IMR-90 (cell line): ENCODE measurements around the gene SPP2. TPM values are rescaled to one million over a fixed set of nuclear protein-coding genes. Genes with fewer than 3 reads are reported as not detected.

Experiments
- ATAC-seq: fragments of 200-7000 bp; cut with Tn5 transposase; 2 replicates; pipeline ENCODE4 v1.9.1; 2020; ENCODE audit warnings: low read depth, mild to moderate bottlenecking, moderate library complexity
- BruUV-seq: library from RNA; stranded (reverse); fragments of 400-500 nt; replicated peaks from 2 replicates; lab custom pipeline; 2021; lab: Mats Ljungman, UMichigan
- CTCF ChIA-PET: fragments of 300-600 bp; formaldehyde crosslinking; extraction: SDS; loops from one replicate; lab custom pipeline; 2021; ENCODE audit warnings: antibody characterized with exemption; lab: Yijun Ruan, JAX
- POLR2A ChIA-PET: fragments of 300-600 bp; sonication (Branson Sonifier 250); formaldehyde crosslinking; loops from one replicate; lab custom pipeline; 2022; ENCODE audit warnings: antibody characterized with exemption; ENCODE audit not compliant: unreplicated experiment; lab: Charles Lee
- DNase-seq: peaks from one replicate; pipeline ENCODE4 v3.0.0; 2013
- H2AFZ ChIP-seq: replicated peaks from 2 replicates; pipeline ENCODE3; 2013; ENCODE audit warnings: low read length, mild to moderate bottlenecking; ENCODE audit not compliant: poor library complexity
- H2AK5ac ChIP-seq: 2 replicates; pipeline ENCODE4 v1.6.1; 2013; ENCODE audit warnings: low read depth, low read length, inconsistent platforms
- H2AK9ac ChIP-seq: replicated peaks from 2 replicates; pipeline ENCODE3; 2013; ENCODE audit warnings: mild to moderate bottlenecking, low read depth, low read length, moderate library complexity; ENCODE audit not compliant: poor library complexity
- H2BK120ac ChIP-seq: 2 replicates; pipeline ENCODE4 v1.6.1; 2013; ENCODE audit warnings: low read depth, low read length, inconsistent platforms
- H2BK15ac ChIP-seq: 3 replicates; pipeline ENCODE4 v1.6.1; 2013; ENCODE audit warnings: low read depth, low read length, inconsistent platforms
- H2BK20ac ChIP-seq: 2 replicates; pipeline ENCODE4 v1.6.1; 2013; ENCODE audit warnings: low read depth, mild to moderate bottlenecking, inconsistent platforms, low read length, moderate library complexity
- H2BK5ac ChIP-seq: 2 replicates; pipeline ENCODE4 v1.6.1; 2013; ENCODE audit warnings: mild to moderate bottlenecking, low read depth, low read length, inconsistent platforms; ENCODE audit not compliant: poor library complexity, severe bottlenecking
- H3K14ac ChIP-seq: replicated peaks from 2 replicates; pipeline ENCODE4 v1.6.1; 2013; ENCODE audit warnings: low read depth, low read length, inconsistent platforms
- H3K18ac ChIP-seq: 2 replicates; pipeline ENCODE4 v1.6.1; 2013; ENCODE audit warnings: low read depth, low read length, control low read depth
- H3K23ac ChIP-seq: 2 replicates; pipeline ENCODE4 v1.6.1; 2013; ENCODE audit warnings: low read depth, low read length, inconsistent platforms
- H3K27ac ChIP-seq: 2 replicates; pipeline ENCODE4 v1.5.1; 2013; ENCODE audit warnings: mild to moderate bottlenecking, control low read depth, low read length; ENCODE audit not compliant: insufficient read depth
- H3K27me3 ChIP-seq: 2 replicates; pipeline ENCODE4 v1.6.1; 2013; ENCODE audit warnings: low read length; ENCODE audit not compliant: control insufficient read depth, insufficient read depth
- H3K36me3 ChIP-seq: 2 replicates; pipeline ENCODE4 v1.6.1; 2013; ENCODE audit warnings: low read length, mixed read lengths; ENCODE audit not compliant: control insufficient read depth, insufficient read depth
- H3K4ac ChIP-seq: 2 replicates; pipeline ENCODE4 v1.6.1; 2013; ENCODE audit warnings: low read depth, low read length, inconsistent platforms
- H3K4me1 ChIP-seq: 2 replicates; pipeline ENCODE4 v1.6.1; 2013; ENCODE audit warnings: low read length, mixed read lengths; ENCODE audit not compliant: control insufficient read depth, insufficient read depth
- H3K4me2 ChIP-seq: 2 replicates; pipeline ENCODE4 v1.6.1; 2013; ENCODE audit warnings: low read depth, mild to moderate bottlenecking, control low read depth, low read length, moderate library complexity
- H3K4me3 ChIP-seq: 2 replicates; pipeline ENCODE4 v1.5.1; 2013; ENCODE audit warnings: low read depth, mild to moderate bottlenecking, control low read depth, low read length, moderate library complexity; ENCODE audit not compliant: insufficient read depth
- H3K56ac ChIP-seq: 2 replicates; pipeline ENCODE4 v1.6.1; 2013; ENCODE audit warnings: low read length, inconsistent platforms; ENCODE audit not compliant: insufficient read depth; ENCODE audit errors: extremely low read depth
- H3K79me1 ChIP-seq, 2 experiments: 2 replicates each; pipeline ENCODE4 v1.6.1; 2013; ENCODE audit warnings: low read length in 2 of 2, inconsistent platforms in 1 of 2, low read depth in 1 of 2
- H3K9ac ChIP-seq: 2 replicates; pipeline ENCODE4 v1.6.1; 2013; ENCODE audit warnings: low read depth, low read length, control low read depth
- H3K9me1 ChIP-seq: 2 replicates; pipeline ENCODE4 v1.6.1; 2013; ENCODE audit warnings: low read length, inconsistent platforms; ENCODE audit not compliant: insufficient read depth
- H3K9me3 ChIP-seq: 2 replicates; pipeline ENCODE4 v1.6.1; 2013; ENCODE audit warnings: low read length; ENCODE audit not compliant: control insufficient read depth, insufficient read depth
- H4K20me1 ChIP-seq: 2 replicates; pipeline ENCODE4 v1.6.1; 2013; ENCODE audit warnings: low read length, inconsistent platforms; ENCODE audit not compliant: insufficient read depth
- H4K5ac ChIP-seq: 2 replicates; pipeline ENCODE4 v1.6.1; 2013; ENCODE audit warnings: mild to moderate bottlenecking, low read depth, low read length, control low read depth
- H4K8ac ChIP-seq, 2 experiments: 2 replicates each; pipeline ENCODE4 v1.6.1; 2013; ENCODE audit warnings: low read depth in 2 of 2, low read length in 2 of 2, control low read depth in 1 of 2, inconsistent platforms in 1 of 2
- H4K91ac ChIP-seq: 2 replicates; pipeline ENCODE4 v1.6.1; 2013; ENCODE audit warnings: low read depth, low read length, inconsistent platforms; ENCODE audit not compliant: insufficient read depth
- CHD1 ChIP-seq: IDR thresholded peaks from 2 replicates; pipeline ENCODE4 v1.6.1; 2012; ENCODE audit warnings: low read depth, low read length, improper control_type of control experiment
- FOS ChIP-seq: fragments of 150-350 bp; IDR thresholded peaks from 2 replicates; pipeline ENCODE4 v1.6.1; 2016; ENCODE audit warnings: low read depth, low read length
- MAFK ChIP-seq: IDR thresholded peaks from 2 replicates; pipeline ENCODE4 v1.6.1; 2012; ENCODE audit warnings: low read depth, low read length, improper control_type of control experiment
- MAZ ChIP-seq: IDR thresholded peaks from 2 replicates; pipeline ENCODE4 v1.6.1; 2012; ENCODE audit warnings: low read depth, mild to moderate bottlenecking, low read length, improper control_type of control experiment, moderate library complexity, borderline replicate concordance
- NFE2L2 ChIP-seq: fragments of 150-350 bp; IDR thresholded peaks from 2 replicates; pipeline ENCODE4 v1.6.1; 2016; ENCODE audit warnings: low read depth, mild to moderate bottlenecking, low read length
- RCOR1 ChIP-seq: IDR thresholded peaks from 2 replicates; pipeline ENCODE4 v1.6.1; 2012; ENCODE audit warnings: mild to moderate bottlenecking, low read length, improper control_type of control experiment; ENCODE audit not compliant: insufficient replicate concordance
- RFX5 ChIP-seq: IDR thresholded peaks from 2 replicates; pipeline ENCODE4 v1.8.0; 2012; ENCODE audit warnings: low read depth, mild to moderate bottlenecking, low read length, moderate library complexity
- WGBS, 2 experiments: methylation state at CpG; one replicate each; pipeline versions ENCODE4 v1.1.5 to v1.1.7; 2013; ENCODE audit warnings: missing lambda C conversion rate in 2 of 2; ENCODE audit not compliant: insufficient read length in 1 of 2; ENCODE audit errors: extremely low coverage in 2 of 2; 5-methylcytosine and 5-hydroxymethylcytosine counted together
- dilution Hi-C: fragments of 300-500 bp; cut with HindIII; formaldehyde crosslinking; loops from one replicate; pipeline ENCODE4 v1.14.3; 2018; ENCODE audit warnings: low sequenced_read_pairs; ENCODE audit not compliant: unreplicated experiment
- in situ Hi-C: fragments of 300-500 bp; cut with MboI; formaldehyde crosslinking; loops from 3 replicates; pipeline ENCODE4 v1.14.3; 2019; ENCODE audit warnings: low sequenced_read_pairs, inconsistent platforms, mixed read lengths
- intact Hi-C: fragments of 100-400 bp; cut with micrococcal nuclease; formaldehyde crosslinking; loops from 2 replicates; pipeline ENCODE4 v1.10.0; 2022
- polyA plus RNA-seq, 3 experiments: library from polyadenylated mRNA; depleted of rRNA; stranded (reverse); fragments of >200 nt; gene quantifications; 2 replicates each; pipeline ENCODE4 v1.2.3, GENCODE V29; 2012; ENCODE audit warnings: low replicate concordance in 1 of 3
- total RNA-seq: library from RNA; depleted of rRNA; stranded (reverse); fragments of >200 nt; gene quantifications from 2 replicates; pipeline ENCODE4 v1.2.3, GENCODE V29; 2012
- TF ChIP-seq, protein P1 (sequence below): fragments of 150-350 bp; IDR thresholded peaks from 2 replicates; pipeline ENCODE4 v1.6.1; 2016; ENCODE audit warnings: low read depth, mild to moderate bottlenecking, low read length, moderate library complexity, borderline replicate concordance

SPP2 gene
- total and polyA plus RNA-seq, 2 of the 4 experiments (the other 2 are of a cell fraction) = not detected

DNA sequence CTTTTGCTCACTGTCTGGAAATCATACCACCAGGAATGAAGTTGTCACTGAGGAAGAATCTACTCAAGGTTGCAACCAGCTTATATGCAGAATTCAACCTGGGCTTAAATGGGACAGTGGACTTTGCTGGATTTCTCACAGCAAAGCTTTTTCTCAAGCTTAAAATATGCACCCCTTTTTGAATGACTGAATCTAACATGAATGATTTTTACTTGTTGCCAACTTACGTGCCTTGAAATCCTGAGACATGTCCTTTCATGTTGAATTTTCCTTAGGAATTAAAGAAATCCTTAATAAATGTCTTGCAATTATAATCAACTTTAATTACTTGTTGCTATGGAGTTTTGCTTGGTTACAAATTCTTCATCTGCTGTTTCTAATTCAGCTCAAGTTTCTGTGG, 57.4 kb downstream of the SPP2 start:
- ChIA-PET CTCF (no interaction called here), POLR2A (no interaction called here)

More for the DNA sequence above, 57.4 kb downstream of the SPP2 start:
- Histone ChIP-seq H2BK5ac (no peak overlapping the region), H2AK9ac (no peak overlapping the region), H3K27ac (no peak overlapping the region), H3K4ac (no peak overlapping the region), H3K14ac (no peak overlapping the region), H3K27me3 (peaks cover 5% of the 10 kb centered on the region), H2AFZ (no peak overlapping the region), H2BK120ac (no peak overlapping the region), H2BK20ac (no peak overlapping the region), H3K9me1 (no peaks in the 10 kb centered on the region), H3K23ac (no peak overlapping the region), H3K4me1 (no peaks in the 10 kb centered on the region), H3K9ac (no peak overlapping the region), H3K4me2 (no peak overlapping the region), H3K36me3 (no peaks in the 10 kb centered on the region), H4K8ac (no peak overlapping the region), H2BK15ac (no peak overlapping the region), H4K91ac (no peak overlapping the region), H2AK5ac (no peak overlapping the region), H3K56ac (no peak overlapping the region), H3K9me3 (no peaks in the 10 kb centered on the region; the same call in 1 of the 2 replicates), H4K20me1 (no peaks in the 10 kb centered on the region), H4K5ac (no peak overlapping the region), H3K4me3 (no peak overlapping the region), H3K18ac (no peak overlapping the region), H3K79me1 (no peaks in the 10 kb centered on the region)
- BruUV-seq = no TSS peak
- in situ Hi-C loops = no loop called here
- TF ChIP-seq RFX5 (no peak), MAZ (no peak), FOS (no peak), CHD1 (no peak), MAFK (no peak), NFE2L2 (no peak), RCOR1 (no peak)
- TF ChIP-seq, protein P1, sequence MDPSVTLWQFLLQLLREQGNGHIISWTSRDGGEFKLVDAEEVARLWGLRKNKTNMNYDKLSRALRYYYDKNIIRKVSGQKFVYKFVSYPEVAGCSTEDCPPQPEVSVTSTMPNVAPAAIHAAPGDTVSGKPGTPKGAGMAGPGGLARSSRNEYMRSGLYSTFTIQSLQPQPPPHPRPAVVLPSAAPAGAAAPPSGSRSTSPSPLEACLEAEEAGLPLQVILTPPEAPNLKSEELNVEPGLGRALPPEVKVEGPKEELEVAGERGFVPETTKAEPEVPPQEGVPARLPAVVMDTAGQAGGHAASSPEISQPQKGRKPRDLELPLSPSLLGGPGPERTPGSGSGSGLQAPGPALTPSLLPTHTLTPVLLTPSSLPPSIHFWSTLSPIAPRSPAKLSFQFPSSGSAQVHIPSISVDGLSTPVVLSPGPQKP = no peak
- DNase-seq = no peak
- dilution Hi-C loops = no loop called here
- intact Hi-C loops = no loop called here
- no peak for ATAC-seq
- no CpG with 5 or more reads among the region's 1 CpG for WGBS, 2 experiments
